ENCODE results near the gene FOXRED1. TPM values are rescaled to one million over a fixed set of nuclear protein-coding genes. Genes with fewer than 3 reads are reported as not detected.
A peak's percentile ranks its signal among the peaks of the same experiment; 100 is the strongest.

FOXRED1 gene
- total and polyA plus RNA-seq, 2 of the 13 experiments (the other 11 are each of a cell fraction or from before 2014, with no cell fraction given), result 29.6 to 42.9 TPM

DNA sequence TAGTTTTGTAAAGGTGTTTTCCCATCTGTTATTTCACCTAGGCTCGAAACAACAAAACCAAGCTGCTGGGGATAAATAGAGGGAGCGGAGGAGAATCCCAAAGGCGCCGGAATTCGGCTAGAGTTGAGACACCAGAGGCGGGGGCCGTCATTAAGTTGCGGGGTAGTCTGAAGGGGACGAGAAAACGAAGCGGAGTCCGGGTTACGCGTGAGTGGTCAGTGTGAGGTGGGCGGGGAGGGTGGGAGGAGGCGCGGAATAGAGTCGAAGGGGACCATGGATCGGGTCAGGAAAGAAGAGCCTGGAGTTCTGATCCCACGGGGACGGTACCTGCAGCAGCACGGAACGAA lies 620 bp upstream of the FOXRED1 start:
- Histone ChIP-seq H3K27ac (ENCODE audit: extremely low read length, insufficient read depth, low read length) (peak overlapping the region; percentile 94), H3K9me3 (ENCODE audit: low read length) (no peaks in the 10 kb centered on the region), H3K4me3 (replicated peaks in 1 of 3; ENCODE audit: insufficient read depth in 1 of 3, low read depth in 2 of 3, low read length in 3 of 3) (peak overlapping the region; percentile 93 to 100 (median 93)), H3K4me1 (ENCODE audit: insufficient read depth, low read length) (peaks cover 35% of the 10 kb centered on the region), H2AFZ (ENCODE audit: low read length) (no peak overlapping the region), H3K9ac (ENCODE audit: insufficient read depth, low read depth, low read length) (peak overlapping the region; percentile 99), H3K36me3 (replicated peaks in 1 of 2; ENCODE audit: control insufficient read depth in 1 of 2, insufficient read depth in 2 of 2, low read length in 2 of 2) (peaks cover 35 to 53% of the 10 kb centered on the region in 2 experiments), H3K79me2 (ENCODE audit: insufficient read depth, low read length) (peaks cover 38% of the 10 kb centered on the region), H3K27me3 (ENCODE audit: control insufficient read depth in 1 of 2, insufficient read depth in 2 of 2, low read length in 2 of 2) (no peaks in the 10 kb centered on the region; a peak in 1 of 5 replicates), H3K4me2 (ENCODE audit: low read depth, low read length) (peak overlapping the region; percentile 87), H4K20me1 (ENCODE audit: insufficient read depth, low read length) (no peaks in the 10 kb centered on the region)
- BruUV-seq (replicated peaks), result no TSS peak
- in situ Hi-C loops (cut with HindIII; ENCODE audit: extremely low pct_ligation_motif_present, low pct_unique_long_range_greater_than_20kb), result no loop called here
- under 1% methylated on average over 21 of the region's 23 CpGs for WGBS (ENCODE audit: low lambda C conversion rate)
- DNase-seq (ENCODE audit: low spot score) (no peak), FAIRE-seq (no peak), ATAC-seq (peak; percentile 62)
- POLR2A ChIA-PET, result interaction anchor here (0.6 to 2.0 kb wide), 10 partner anchors 9 to 676 kb away, joined by 3 to 19 read pairs (median 4); partner anchors contain the start of genes FAM118B, RPUSD4, STT3A and TIRAP
- CTCF ChIA-PET (ENCODE audit: low intra/inter-chr PET ratio, low total read pairs), result no interaction called here
- TF ChIP-seq EP300 (IDR thresholded peaks at IDR 0.05; ENCODE audit: low read depth in 2 of 2, low read length in 2 of 2) (no peak), EP300 (CRISPR knock-in tag; IDR thresholded peaks at IDR 0.05; ENCODE audit: borderline replicate concordance) (0 out of 2 replicates have a peak, but pooled peaks have one; percentile 8), ZNF607 (CRISPR knock-in tag; IDR thresholded peaks at IDR 0.05; ENCODE audit: borderline replicate concordance) (0 out of 2 replicates have a peak, but pooled peaks have one; percentile 24), ZNF224 (CRISPR knock-in tag; IDR thresholded peaks at IDR 0.05) (0 out of 2 replicates have a peak, but pooled peaks have one; percentile 3), SNAPC2 (CRISPR knock-in tag; IDR thresholded peaks at IDR 0.05) (0 out of 2 replicates have a peak, but pooled peaks have one; percentile 52), NFIC (IDR thresholded peaks at IDR 0.05; ENCODE audit: low read length) (peak; percentile 32; the same call in 1 of the 2 replicates), IKZF1 (IDR thresholded peaks at IDR 0.05) (no peak), ZFP82 (CRISPR knock-in tag; IDR thresholded peaks at IDR 0.05; ENCODE audit: borderline replicate concordance) (peak; percentile 8; the same call in 1 of the 2 replicates), ZEB1 (IDR thresholded peaks at IDR 0.05; ENCODE audit: insufficient replicate concordance, low read depth) (peak; percentile 1)
- TF ChIP-seq, protein P1, sequence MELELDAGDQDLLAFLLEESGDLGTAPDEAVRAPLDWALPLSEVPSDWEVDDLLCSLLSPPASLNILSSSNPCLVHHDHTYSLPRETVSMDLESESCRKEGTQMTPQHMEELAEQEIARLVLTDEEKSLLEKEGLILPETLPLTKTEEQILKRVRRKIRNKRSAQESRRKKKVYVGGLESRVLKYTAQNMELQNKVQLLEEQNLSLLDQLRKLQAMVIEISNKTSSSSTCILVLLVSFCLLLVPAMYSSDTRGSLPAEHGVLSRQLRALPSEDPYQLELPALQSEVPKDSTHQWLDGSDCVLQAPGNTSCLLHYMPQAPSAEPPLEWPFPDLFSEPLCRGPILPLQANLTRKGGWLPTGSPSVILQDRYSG (CRISPR knock-in tag; IDR thresholded peaks at IDR 0.05), result no peak
- TF ChIP-seq, protein P2, sequence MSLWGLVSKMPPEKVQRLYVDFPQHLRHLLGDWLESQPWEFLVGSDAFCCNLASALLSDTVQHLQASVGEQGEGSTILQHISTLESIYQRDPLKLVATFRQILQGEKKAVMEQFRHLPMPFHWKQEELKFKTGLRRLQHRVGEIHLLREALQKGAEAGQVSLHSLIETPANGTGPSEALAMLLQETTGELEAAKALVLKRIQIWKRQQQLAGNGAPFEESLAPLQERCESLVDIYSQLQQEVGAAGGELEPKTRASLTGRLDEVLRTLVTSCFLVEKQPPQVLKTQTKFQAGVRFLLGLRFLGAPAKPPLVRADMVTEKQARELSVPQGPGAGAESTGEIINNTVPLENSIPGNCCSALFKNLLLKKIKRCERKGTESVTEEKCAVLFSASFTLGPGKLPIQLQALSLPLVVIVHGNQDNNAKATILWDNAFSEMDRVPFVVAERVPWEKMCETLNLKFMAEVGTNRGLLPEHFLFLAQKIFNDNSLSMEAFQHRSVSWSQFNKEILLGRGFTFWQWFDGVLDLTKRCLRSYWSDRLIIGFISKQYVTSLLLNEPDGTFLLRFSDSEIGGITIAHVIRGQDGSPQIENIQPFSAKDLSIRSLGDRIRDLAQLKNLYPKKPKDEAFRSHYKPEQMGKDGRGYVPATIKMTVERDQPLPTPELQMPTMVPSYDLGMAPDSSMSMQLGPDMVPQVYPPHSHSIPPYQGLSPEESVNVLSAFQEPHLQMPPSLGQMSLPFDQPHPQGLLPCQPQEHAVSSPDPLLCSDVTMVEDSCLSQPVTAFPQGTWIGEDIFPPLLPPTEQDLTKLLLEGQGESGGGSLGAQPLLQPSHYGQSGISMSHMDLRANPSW (CRISPR knock-in tag; IDR thresholded peaks at IDR 0.05; ENCODE audit: borderline replicate concordance), result no peak
- TF ChIP-seq, protein P3, sequence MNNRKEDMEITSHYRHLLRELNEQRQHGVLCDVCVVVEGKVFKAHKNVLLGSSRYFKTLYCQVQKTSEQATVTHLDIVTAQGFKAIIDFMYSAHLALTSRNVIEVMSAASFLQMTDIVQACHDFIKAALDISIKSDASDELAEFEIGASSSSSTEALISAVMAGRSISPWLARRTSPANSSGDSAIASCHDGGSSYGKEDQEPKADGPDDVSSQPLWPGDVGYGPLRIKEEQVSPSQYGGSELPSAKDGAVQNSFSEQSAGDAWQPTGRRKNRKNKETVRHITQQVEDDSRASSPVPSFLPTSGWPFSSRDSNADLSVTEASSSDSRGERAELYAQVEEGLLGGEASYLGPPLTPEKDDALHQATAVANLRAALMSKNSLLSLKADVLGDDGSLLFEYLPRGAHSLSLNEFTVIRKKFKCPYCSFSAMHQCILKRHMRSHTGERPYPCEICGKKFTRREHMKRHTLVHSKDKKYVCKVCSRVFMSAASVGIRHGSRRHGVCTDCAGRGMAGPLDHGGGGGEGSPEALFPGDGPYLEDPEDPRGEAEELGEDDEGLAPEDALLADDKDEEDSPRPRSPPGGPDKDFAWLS (CRISPR knock-in tag; IDR thresholded peaks at IDR 0.05; ENCODE audit: borderline replicate concordance), result 0 out of 2 replicates have a peak, but pooled peaks have one; percentile 3
- intact Hi-C loops (cut with micrococcal nuclease; ENCODE audit: unreplicated experiment), result loop anchor here (2.0 kb wide), 2 partner anchors 14 to 58 kb away; partner anchors contain the start of genes FAM118B, RPUSD4 and TIRAP

Data from HepG2 (cell line).